Prostate gland (tissue), 2 donors: Measurements from ENCODE around the gene ANKRD44.

Source experiments
- CTCF ChIP-seq, 4 experiments: fragments of 200-600 bp in 2 of 4; fragments of 450-650 bp in 2 of 4; sonication (generic) in 2 of 4; IDR thresholded peaks; 1 replicate in 3 of 4; 2 replicates in 1 of 4; pipeline ENCODE4 v1.5.1; 2016 to 2019; ENCODE audit warnings: antibody characterized with exemption in 4 of 4, mild to moderate bottlenecking in 2 of 4, moderate library complexity in 2 of 4
- POLR2A ChIP-seq: fragments of 450-650 bp; IDR thresholded peaks from one replicate; pipeline ENCODE4 v1.6.1; 2016; ENCODE audit warnings: antibody characterized with exemption, mild to moderate bottlenecking
- POLR2AphosphoS5 ChIP-seq: sonication (generic); formaldehyde crosslinking; IDR thresholded peaks from one replicate; pipeline ENCODE4 v1.6.1; 2017; ENCODE audit warnings: antibody characterized with exemption

DNA sequence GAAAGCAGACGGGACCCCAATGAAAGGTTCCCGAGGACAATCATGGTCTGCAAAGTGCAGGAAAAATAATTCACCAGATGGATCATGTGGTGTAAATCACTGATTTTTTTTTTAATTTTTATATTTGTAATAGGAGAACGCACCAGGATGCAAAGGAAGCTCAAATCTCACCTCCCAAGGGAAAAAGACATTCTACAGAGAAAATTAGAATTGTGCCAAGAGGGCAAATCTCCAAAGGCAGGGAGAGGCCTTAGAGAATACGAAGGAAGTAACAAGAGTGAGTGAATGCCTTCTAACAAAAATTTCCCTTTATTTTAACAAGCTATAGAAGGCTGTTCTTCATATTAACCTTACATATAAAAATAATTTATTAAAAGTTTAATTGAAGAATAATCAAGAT is 90.9 kb downstream of the ANKRD44 start:
- TF ChIP-seq CTCF (IDR thresholded peaks at IDR 0.05): no peak
- no peak for TF ChIP-seq POLR2A
- no peak for TF ChIP-seq POLR2AphosphoS5
